Spleen (tissue), 11 donors: ENCODE data around the gene BRSK2. TPM values are rescaled to one million over a fixed set of nuclear protein-coding genes. Genes with fewer than 3 reads are reported as not detected.
A peak's percentile ranks its signal among the peaks of the same experiment; 100 is the strongest.

ENCODE experiments used
- DNase-seq: peaks from one replicate; pipeline ENCODE4 v3.0.0-alpha.2; 2020
- H3K27ac ChIP-seq, 8 donors: fragments of 200-600 bp; sonication (generic) in 7 of 8; 1 replicate in 4 of 8; 2 replicates in 4 of 8; pipeline versions ENCODE4 v1.5.0 to v1.8.0; 2016 to 2021; ENCODE audit warnings: inconsistent platforms in 4 of 8, mild to moderate bottlenecking in 4 of 8, moderate library complexity in 1 of 8
- H3K27me3 ChIP-seq, 7 donors: fragments of 200-600 bp; sonication (generic) in 6 of 7; replicated peaks in 1 of 7; 1 replicate in 4 of 7; 2 replicates in 3 of 7; pipeline versions ENCODE4 v1.5.0 to v1.8.0; 2016 to 2021; ENCODE audit warnings: inconsistent platforms in 3 of 7, mild to moderate bottlenecking in 1 of 7
- H3K36me3 ChIP-seq, 6 donors: fragments of 200-600 bp; sonication (generic) in 5 of 6; 1 replicate in 4 of 6; 2 replicates in 2 of 6; pipeline versions ENCODE4 v1.5.0 to v1.8.0; 2016 to 2021; ENCODE audit warnings: inconsistent platforms in 2 of 6
- H3K4me1 ChIP-seq, 6 donors: fragments of 200-600 bp; sonication (generic) in 5 of 6; 1 replicate in 3 of 6; 2 replicates in 3 of 6; pipeline versions ENCODE4 v1.5.0 to v1.8.0; 2016 to 2021; ENCODE audit warnings: inconsistent platforms in 3 of 6
- H3K4me3 ChIP-seq, 8 donors: fragments of 200-600 bp; sonication (generic) in 7 of 8; 1 replicate in 4 of 8; 2 replicates in 4 of 8; pipeline versions ENCODE4 v1.5.0 to v1.8.0; 2016 to 2021; ENCODE audit warnings: inconsistent platforms in 4 of 8, mild to moderate bottlenecking in 4 of 8, moderate library complexity in 2 of 8
- H3K9me3 ChIP-seq, 8 donors: fragments of 200-600 bp; sonication (generic) in 7 of 8; 1 replicate in 4 of 8; 2 replicates in 4 of 8; pipeline versions ENCODE4 v1.5.0 to v1.8.0; 2016 to 2021; ENCODE audit warnings: inconsistent platforms in 4 of 8
- POLR2A ChIP-seq, 3 donors: fragments of 450-650 bp; IDR thresholded peaks; one replicate each; pipeline ENCODE4 v1.5.1; 2017; ENCODE audit warnings: antibody characterized with exemption in 3 of 3, mild to moderate bottlenecking in 1 of 3
- POLR2AphosphoS5 ChIP-seq, 3 donors: sonication (generic); formaldehyde crosslinking; IDR thresholded peaks; one replicate each; pipeline ENCODE4 v1.5.1; 2017; ENCODE audit warnings: antibody characterized with exemption in 3 of 3
- WGBS, 5 donors: extraction: QIAGEN DNeasy Blood & Tissue Kit in 3 of 5; methylation state at CpG; one replicate each; pipeline versions ENCODE4 v1.1.5 to v1.1.7; 2013 to 2018; 5-methylcytosine and 5-hydroxymethylcytosine counted together
- intact Hi-C: fragments of 100-400 bp; cut with DNase I; formaldehyde crosslinking; loops from one replicate; pipeline ENCODE4 v1.15.0; 2023; ENCODE audit warnings: low total_unique reads
- polyA plus RNA-seq, 3 donors: library from polyadenylated mRNA; stranded (reverse); fragments of 200-250 nt; gene quantifications; one replicate each; pipeline ENCODE4 v1.2.1, GENCODE V29; 2013
- total RNA-seq, 7 donors: library from RNA; depleted of rRNA in 3 of 7; stranded (reverse); fragments of >200 nt in 3 of 7; fragmentation: NEBNext Ultra II Directional in 4 of 7; extraction: Animal tissue kit (Norgen Biotek cat#: 25700) in 4 of 7; gene quantifications; one replicate each; pipeline versions ENCODE4 v1.1.0 to v1.2.1, GENCODE V29; 2016 to 2021
- TF ChIP-seq, protein P1 (sequence below), 11 experiments: fragments of 200-600 bp in 7 of 11; fragments of 450-650 bp in 4 of 11; sonication (generic) in 4 of 11; IDR thresholded peaks in 8 of 11; conservative IDR thresholded peaks in 3 of 11; 1 replicate in 7 of 11; 2 replicates in 4 of 11; pipeline versions ENCODE4 v1.4.0 to v1.8.0; 2016 to 2021; ENCODE audit warnings: antibody characterized with exemption in 11 of 11, inconsistent platforms in 4 of 11, mild to moderate bottlenecking in 1 of 11
- donor health status: healthy with polysubstance abuse.
- donor health status: DM: no; HTN: no; CAD: no; lungs with moderate emphysema.
- donor health status: DM: no; HTN: no; CAD: no.
- donor health status: Bipolar disorder and iron deficiency.
- donor health status: healthy.
- donor health status: DM: no; HTN: no; CAD: no.
- donor health status: DM: yes; HTN: yes; CAD: no.

BRSK2 gene
- total and polyA plus RNA-seq, 10 donors: 0.17 to 1.5 (median 0.42) TPM

DNA sequence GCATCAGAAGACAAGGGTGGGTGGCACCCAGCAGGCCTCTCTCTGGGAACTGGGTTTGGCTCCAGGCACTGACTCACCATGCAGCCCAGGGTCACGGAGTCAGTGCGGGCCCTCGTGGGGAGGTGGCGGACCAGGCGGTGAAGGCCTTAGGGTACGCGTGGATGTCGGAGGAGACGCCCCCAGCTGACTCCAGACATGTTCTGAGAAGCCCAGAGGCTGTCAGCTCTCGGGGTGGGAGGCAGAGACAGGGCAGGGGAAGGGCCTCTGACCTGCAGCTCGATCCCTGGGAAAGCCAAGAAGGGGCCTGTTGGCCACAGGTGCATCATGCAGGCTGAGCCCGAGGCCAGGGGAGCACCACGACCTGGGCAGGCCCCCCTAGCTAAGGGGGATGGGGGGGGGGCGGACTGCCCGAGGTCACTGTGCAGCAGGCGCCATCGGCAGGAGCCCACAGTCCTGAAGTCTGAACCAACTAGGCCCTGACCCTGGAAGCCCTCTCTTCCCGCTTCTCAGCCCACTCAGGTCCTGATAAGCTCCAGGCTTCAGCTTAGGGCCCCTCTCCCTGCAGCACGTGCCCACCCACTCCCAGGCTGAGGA, 78.8 kb downstream of the BRSK2 start:
- intact Hi-C loops: no loop called here
- H3K4me1 ChIP-seq: peaks cover 0 to 15% (median 0%) of the 10 kb centered on the region in 6 donors
- no peak overlapping the region for H3K4me3 ChIP-seq
- no peak overlapping the region for H3K27ac ChIP-seq
- H3K9me3 ChIP-seq: peaks cover 0 to 14% (median 0%) of the 10 kb centered on the region in 8 donors
- WGBS, 5 donors: 80 to 92% (median 83%) methylated on average over 2 to 19 of the region's 19 CpGs
- DNase-seq: no peak
- H3K36me3 ChIP-seq: peaks cover 0 to 87% (median 42%) of the 10 kb centered on the region in 6 donors
- TF ChIP-seq POLR2A (IDR thresholded peaks at IDR 0.05): no peak
- TF ChIP-seq, protein P1, sequence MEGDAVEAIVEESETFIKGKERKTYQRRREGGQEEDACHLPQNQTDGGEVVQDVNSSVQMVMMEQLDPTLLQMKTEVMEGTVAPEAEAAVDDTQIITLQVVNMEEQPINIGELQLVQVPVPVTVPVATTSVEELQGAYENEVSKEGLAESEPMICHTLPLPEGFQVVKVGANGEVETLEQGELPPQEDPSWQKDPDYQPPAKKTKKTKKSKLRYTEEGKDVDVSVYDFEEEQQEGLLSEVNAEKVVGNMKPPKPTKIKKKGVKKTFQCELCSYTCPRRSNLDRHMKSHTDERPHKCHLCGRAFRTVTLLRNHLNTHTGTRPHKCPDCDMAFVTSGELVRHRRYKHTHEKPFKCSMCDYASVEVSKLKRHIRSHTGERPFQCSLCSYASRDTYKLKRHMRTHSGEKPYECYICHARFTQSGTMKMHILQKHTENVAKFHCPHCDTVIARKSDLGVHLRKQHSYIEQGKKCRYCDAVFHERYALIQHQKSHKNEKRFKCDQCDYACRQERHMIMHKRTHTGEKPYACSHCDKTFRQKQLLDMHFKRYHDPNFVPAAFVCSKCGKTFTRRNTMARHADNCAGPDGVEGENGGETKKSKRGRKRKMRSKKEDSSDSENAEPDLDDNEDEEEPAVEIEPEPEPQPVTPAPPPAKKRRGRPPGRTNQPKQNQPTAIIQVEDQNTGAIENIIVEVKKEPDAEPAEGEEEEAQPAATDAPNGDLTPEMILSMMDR (IDR thresholded peaks at IDR 0.05 in 8 of 11, conservative IDR thresholded peaks at IDR 0.05 in 3 of 11): no peak
- TF ChIP-seq POLR2AphosphoS5 (IDR thresholded peaks at IDR 0.05): no peak
- no peaks in the 10 kb centered on the region for H3K27me3 ChIP-seq

DNA sequence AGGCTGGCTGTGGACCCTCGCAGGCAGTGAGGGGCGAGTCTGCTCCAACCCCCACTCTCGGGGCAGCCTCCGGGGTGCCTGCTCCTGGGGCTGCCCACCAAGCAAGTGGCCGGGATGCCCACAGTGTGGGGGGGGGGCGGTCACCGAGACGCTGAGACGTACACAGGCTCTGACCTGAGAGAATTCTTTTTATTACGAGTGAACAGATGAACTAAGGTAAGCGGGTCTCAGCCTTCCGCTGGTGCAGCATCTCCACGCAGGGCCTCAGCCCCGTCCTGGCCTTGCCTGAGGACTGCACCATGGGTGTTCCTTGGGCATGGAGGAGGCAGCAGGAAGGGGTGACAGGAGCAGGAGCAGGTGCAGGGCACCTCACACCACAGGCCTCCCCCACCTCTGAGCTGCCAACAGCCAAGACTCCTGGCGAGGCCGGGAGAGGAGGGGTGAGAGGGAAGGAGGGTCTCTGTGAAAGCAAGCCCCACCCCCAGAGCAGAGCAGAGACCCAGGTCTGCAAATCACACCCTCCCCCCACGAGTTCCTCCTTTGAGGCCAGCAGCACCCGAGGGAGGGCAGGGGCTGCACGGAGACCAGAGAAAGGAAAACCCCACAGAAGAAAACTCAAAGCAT, 79.7 kb downstream of the BRSK2 start:
- peaks cover 0 to 15% (median 0%) of the 10 kb centered on the region in 6 donors for H3K4me1 ChIP-seq
- intact Hi-C loops: no loop called here
- H3K9me3 ChIP-seq: peaks cover 0 to 8% (median 0%) of the 10 kb centered on the region in 8 donors
- H3K4me3 ChIP-seq: no peak overlapping the region
- 79 to 84% (median 82%) methylated on average over 18 to 19 of the region's 19 CpGs for WGBS, 5 donors
- no peaks in the 10 kb centered on the region for H3K27me3 ChIP-seq
- no peak overlapping the region for H3K27ac ChIP-seq
- DNase-seq: no peak
- H3K36me3 ChIP-seq: peaks cover 0 to 94% (median 47%) of the 10 kb centered on the region in 6 donors
- TF ChIP-seq POLR2A (IDR thresholded peaks at IDR 0.05) (no peak), POLR2AphosphoS5 (IDR thresholded peaks at IDR 0.05) (no peak)
- TF ChIP-seq, protein P1 (IDR thresholded peaks at IDR 0.05 in 8 of 11, conservative IDR thresholded peaks at IDR 0.05 in 3 of 11): no peak

DNA sequence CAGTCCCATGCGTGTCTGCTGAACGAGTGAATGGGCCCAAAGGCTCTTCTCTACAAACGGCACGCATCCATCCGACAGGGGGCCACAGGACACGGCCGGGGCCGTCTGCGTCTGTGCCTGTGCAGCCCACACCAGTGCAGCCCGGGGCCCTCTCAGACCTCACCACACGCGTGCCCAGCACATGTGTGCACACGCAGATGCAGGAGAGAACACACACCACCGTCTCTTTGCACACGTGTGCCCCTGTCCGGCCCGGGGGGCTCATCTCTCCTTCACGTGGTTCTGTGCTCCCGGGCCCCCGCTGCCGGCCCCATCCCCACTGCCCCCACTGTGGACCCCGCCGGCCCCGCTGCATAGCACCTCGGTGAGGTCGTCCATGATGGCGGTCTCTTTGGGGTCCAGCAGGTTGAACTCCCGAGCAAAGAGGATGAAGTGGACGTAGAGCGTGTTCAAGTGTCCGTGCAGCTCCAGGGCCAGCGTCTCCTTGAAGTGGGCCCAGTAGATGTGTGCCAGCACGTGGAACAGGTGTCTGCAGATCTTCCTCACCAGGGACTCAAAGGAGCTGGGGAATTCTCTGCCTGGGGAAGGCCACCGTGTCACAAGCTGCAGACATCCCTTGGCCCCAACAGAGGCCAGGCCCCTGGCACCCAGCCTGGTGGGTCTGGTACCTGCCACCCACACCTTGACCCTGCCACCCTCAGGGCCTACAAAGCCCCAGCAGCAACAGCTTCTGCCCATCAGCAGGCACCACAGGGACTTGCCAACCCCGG, 80.4 kb downstream of the BRSK2 start:
- no peak overlapping the region for H3K4me3 ChIP-seq
- TF ChIP-seq, protein P1 (IDR thresholded peaks at IDR 0.05 in 8 of 11, conservative IDR thresholded peaks at IDR 0.05 in 3 of 11): no peak
- TF ChIP-seq POLR2AphosphoS5 (IDR thresholded peaks at IDR 0.05) (peak in 1 of 3 donors; percentile 45), POLR2A (IDR thresholded peaks at IDR 0.05) (no peak)
- peak; percentile 70 for DNase-seq
- no peaks in the 10 kb centered on the region for H3K27me3 ChIP-seq
- peaks cover 0 to 94% (median 54%) of the 10 kb centered on the region in 6 donors for H3K36me3 ChIP-seq
- H3K27ac ChIP-seq: no peak overlapping the region
- 90 to 95% (median 92%) methylated on average over 23 to 35 of the region's 35 CpGs for WGBS, 5 donors
- intact Hi-C loops: no loop called here
- H3K4me1 ChIP-seq: peaks cover 0 to 15% (median 0%) of the 10 kb centered on the region in 6 donors
- H3K9me3 ChIP-seq: peaks cover 0 to 1% (median 0%) of the 10 kb centered on the region in 8 donors
